ENCODE results near the gene DIS3L2.
"Not testable (repeated sequence)": the region's sequence is repeated elsewhere in the genome, so short reads cannot be mapped to it uniquely, and the experiment has no call there.

The DIS3L2 gene

DNA sequence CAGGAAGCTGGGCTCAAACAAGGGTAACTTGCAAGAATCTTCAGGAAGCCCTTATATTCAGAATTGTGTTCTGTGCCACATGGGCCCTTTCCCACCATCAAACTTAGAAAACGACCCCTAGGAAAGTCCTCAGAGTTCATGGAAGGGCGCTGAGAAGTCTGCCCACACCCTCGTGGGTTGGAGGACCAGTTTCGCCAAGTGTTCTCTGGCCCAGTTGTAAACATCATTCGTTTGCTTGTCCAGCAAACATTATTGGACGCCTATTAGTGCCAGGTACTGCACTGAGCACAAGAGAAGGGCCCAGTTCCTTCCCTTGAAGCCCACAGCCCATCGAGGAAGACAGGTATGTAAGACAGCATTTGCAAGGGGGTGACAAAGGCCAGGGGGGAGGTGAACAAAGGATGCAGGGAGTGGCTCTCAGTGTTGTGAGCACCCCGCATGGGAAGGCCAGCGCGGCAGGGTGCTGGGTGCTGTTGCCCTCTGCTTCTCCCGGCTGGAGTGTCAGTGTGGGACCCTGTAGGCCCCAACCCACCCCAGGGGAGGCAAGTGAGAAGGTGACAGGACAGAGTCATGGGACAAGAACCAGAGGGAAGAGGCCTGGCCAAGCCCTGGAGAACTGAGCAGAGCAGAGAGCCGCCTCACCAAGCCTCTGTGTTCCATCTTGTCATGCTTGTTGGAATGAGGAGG lies 356.8 kb downstream of the DIS3L2 start:
- Mint-ChIP-seq H3K4me1 (ENCODE audit: low read depth) (peaks cover 92% of the 10 kb centered on the region), H3K36me3 (ENCODE audit: low read depth) (peaks cover 13% of the 10 kb centered on the region), H3K9me3 (peaks cover 4% of the 10 kb centered on the region), H3K27ac (no peak overlapping the region), H3K4me3 (no peak overlapping the region), H3K27me3 (no peaks in the 10 kb centered on the region)

DNA sequence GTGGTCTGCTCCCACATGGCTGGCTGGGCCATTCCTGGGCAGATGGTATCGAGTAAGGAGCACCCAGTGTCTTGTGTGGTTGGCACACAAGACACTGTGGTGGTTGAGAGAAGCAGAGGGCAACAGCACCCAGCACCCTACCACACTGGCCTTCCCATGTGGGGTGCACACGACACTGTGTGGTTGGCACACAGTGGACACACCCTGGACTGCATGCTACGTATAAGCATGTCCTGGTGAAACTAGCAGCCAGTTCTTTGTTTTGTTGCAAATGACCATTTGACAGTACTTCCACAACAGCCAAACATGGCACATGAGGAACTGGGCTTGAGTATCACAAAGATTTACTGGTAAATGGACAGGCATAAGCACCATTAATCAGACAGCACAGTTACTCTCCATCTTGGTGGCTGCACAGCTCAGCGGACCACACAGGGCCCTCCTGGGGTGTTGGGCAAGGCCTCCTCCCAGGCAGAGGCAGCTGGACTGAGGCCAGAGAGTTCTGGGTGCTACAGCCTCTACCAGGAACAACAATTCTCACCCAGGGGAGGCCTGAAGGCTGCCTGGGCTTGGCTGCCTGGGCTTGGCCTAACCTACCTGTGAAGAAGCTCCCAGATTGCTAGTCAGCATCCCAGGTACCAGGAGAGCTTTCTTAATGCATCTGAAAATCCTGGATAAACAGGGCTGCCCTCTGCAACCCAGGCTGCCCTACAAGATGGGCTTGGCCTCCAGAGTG lies 357.7 kb downstream of the DIS3L2 start:
- Mint-ChIP-seq H3K27me3 (no peaks in the 10 kb centered on the region), H3K27ac (peak overlapping the region; percentile 26), H3K4me1 (ENCODE audit: low read depth) (peaks cover 89% of the 10 kb centered on the region), H3K36me3 (ENCODE audit: low read depth) (peaks cover 7% of the 10 kb centered on the region), H3K4me3 (no peak overlapping the region), H3K9me3 (no peaks in the 10 kb centered on the region)

DNA sequence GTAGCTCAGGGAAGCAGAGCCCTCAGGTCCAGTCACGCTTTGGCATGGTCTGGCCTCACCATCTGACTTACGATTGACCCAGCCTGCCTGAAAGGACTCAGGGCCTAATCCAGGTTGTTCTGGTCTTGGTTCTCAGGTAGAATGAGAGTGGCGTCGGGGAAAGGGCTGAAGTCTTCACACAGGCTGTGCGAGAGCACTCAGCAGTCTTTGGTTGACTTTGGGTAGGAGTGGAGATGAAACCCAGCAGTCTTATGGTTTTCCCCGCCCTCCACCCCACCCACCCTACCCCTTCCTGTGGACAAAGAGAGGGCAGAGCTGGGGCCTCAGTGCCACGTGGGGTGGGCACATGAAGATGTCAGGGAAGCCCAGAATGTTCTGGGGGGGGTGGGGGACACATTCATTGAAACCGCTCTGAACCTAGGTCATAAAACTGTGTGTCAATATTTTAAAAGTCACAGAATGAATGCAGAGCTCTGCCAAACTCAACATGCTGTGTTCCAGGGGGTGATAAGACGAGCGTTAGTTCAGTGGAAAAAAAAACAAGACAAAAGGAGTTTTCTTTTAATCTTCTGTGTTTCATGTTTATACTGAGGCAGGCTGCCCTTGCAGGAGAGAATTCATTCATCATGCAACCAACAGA lies 358.4 kb downstream of the DIS3L2 start:
- peaks cover 1% of the 10 kb centered on the region for H3K36me3 Mint-ChIP-seq (ENCODE audit: low read depth)
- H3K9me3 Mint-ChIP-seq: no peaks in the 10 kb centered on the region
- H3K27ac Mint-ChIP-seq: peak overlapping the region; percentile 58
- H3K27me3 Mint-ChIP-seq: no peaks in the 10 kb centered on the region
- H3K4me1 Mint-ChIP-seq (ENCODE audit: low read depth): peaks cover 83% of the 10 kb centered on the region
- no peak overlapping the region for H3K4me3 Mint-ChIP-seq

GRCh38 chr2:232320443-232320803 lies 358.9 kb downstream of the DIS3L2 start:
- no peaks in the 10 kb centered on the region for H3K36me3 Mint-ChIP-seq (ENCODE audit: low read depth)
- no peaks in the 10 kb centered on the region for H3K9me3 Mint-ChIP-seq
- no peak overlapping the region for H3K4me3 Mint-ChIP-seq
- H3K27ac Mint-ChIP-seq: peak overlapping the region; percentile 29
- no peaks in the 10 kb centered on the region for H3K27me3 Mint-ChIP-seq
- peaks cover 78% of the 10 kb centered on the region for H3K4me1 Mint-ChIP-seq (ENCODE audit: low read depth)

- H3K36me3 Mint-ChIP-seq (ENCODE audit: low read depth): no peaks in the 10 kb centered on the region
- peaks cover 69% of the 10 kb centered on the region for H3K4me1 Mint-ChIP-seq (ENCODE audit: low read depth)
Observed at GRCh38 chr2:232321156-232321816, 359.8 kb downstream of the DIS3L2 start.

GRCh38 chr2:232321817-232322559 lies 360.5 kb downstream of the DIS3L2 start:
- Mint-ChIP-seq H3K36me3 (ENCODE audit: low read depth) (no peaks in the 10 kb centered on the region), H3K27ac (peak overlapping the region; percentile 85), H3K27me3 (no peaks in the 10 kb centered on the region), H3K9me3 (no peaks in the 10 kb centered on the region), H3K4me3 (peak overlapping the region; percentile 40), H3K4me1 (ENCODE audit: low read depth) (peaks cover 62% of the 10 kb centered on the region)

More at GRCh38 chr2:232321156-232321816, 359.8 kb downstream of the DIS3L2 start:
- H3K27me3 Mint-ChIP-seq: no peaks in the 10 kb centered on the region
- peak overlapping the region; percentile 70 for H3K27ac Mint-ChIP-seq
- peak overlapping the region; percentile 26 for H3K4me3 Mint-ChIP-seq
- no peaks in the 10 kb centered on the region for H3K9me3 Mint-ChIP-seq

DNA sequence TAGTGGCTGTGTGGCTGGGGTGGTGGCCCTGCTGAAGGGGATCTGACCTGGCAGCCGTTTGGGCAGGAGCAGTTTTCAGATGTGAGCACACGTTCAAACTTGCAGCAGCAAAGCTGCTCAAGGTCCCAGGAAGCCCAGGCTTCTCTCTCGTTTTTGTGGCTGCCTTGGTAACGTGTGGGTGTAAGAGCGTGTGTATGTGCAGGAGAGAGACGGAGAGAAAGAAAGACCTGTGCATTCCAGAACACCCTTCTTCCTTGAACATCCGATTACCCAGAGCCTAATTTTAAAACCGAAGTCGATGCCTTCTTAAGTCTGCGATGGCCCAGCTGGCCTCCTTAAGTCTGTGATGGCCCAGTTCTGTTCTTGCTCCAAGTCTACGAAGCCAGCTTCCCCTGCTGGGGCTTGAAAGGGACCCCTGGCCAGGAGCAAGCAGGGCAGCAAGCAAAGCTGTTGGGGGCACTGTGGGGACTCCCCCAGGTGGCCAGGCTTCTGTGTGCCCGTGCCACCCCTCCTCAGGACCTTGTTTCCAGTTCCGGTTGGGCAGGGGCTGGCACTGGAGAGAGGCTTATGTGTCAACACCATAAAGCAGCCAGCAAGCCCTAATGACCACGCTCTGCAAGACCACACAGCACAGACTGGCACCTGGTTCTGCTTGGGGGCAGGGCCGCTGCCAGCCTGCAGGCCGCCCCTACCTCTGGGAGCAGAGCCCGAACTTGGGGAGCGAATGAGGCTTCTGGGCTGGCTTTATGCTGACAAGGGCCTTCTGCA lies 361.2 kb downstream of the DIS3L2 start:
- peaks cover 63% of the 10 kb centered on the region for H3K4me1 Mint-ChIP-seq (ENCODE audit: low read depth)
- H3K36me3 Mint-ChIP-seq (ENCODE audit: low read depth): no peaks in the 10 kb centered on the region
- H3K27ac Mint-ChIP-seq: peak overlapping the region; percentile 85
- peak overlapping the region; percentile 40 for H3K4me3 Mint-ChIP-seq
- no peaks in the 10 kb centered on the region for H3K9me3 Mint-ChIP-seq
- H3K27me3 Mint-ChIP-seq: no peaks in the 10 kb centered on the region

DNA sequence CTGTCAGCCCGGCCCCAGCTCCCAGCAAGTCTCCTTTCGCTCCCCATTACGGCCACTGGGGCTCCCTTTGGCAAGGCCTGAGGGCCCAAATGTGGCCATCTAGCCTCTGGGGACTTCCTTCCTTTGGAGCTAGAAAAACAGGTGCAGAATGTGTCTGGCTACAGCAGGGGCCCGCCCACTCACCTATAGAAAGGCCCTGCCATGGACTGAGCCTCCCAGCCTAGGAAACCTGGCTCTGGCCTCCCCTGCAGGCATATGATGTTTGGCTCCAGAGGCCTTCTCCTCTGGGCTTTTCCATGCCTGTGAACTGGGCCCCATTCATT lies 361.8 kb downstream of the DIS3L2 start:
- Mint-ChIP-seq H3K9me3 (no peaks in the 10 kb centered on the region), H3K36me3 (ENCODE audit: low read depth) (no peaks in the 10 kb centered on the region), H3K4me1 (ENCODE audit: low read depth) (peaks cover 59% of the 10 kb centered on the region), H3K27me3 (no peaks in the 10 kb centered on the region), H3K27ac (no peak overlapping the region), H3K4me3 (no peak overlapping the region)

GRCh38 chr2:232323967-232324366 lies 362.5 kb downstream of the DIS3L2 start:
- not testable (repeated sequence) for H3K4me3 Mint-ChIP-seq; H3K27me3 Mint-ChIP-seq; H3K36me3 Mint-ChIP-seq (ENCODE audit: low read depth); H3K9me3 Mint-ChIP-seq; H3K27ac Mint-ChIP-seq
- peaks cover 53% of the 10 kb centered on the region for H3K4me1 Mint-ChIP-seq (ENCODE audit: low read depth)

- H3K36me3 Mint-ChIP-seq (ENCODE audit: low read depth): no peaks in the 10 kb centered on the region
- H3K4me3 Mint-ChIP-seq: no peak overlapping the region
- no peak overlapping the region for H3K27ac Mint-ChIP-seq
- peaks cover 44% of the 10 kb centered on the region for H3K4me1 Mint-ChIP-seq (ENCODE audit: low read depth)
- no peaks in the 10 kb centered on the region for H3K9me3 Mint-ChIP-seq
- H3K27me3 Mint-ChIP-seq: no peaks in the 10 kb centered on the region
Observed at GRCh38 chr2:232324778-232325177, 363.3 kb downstream of the DIS3L2 start.

DNA sequence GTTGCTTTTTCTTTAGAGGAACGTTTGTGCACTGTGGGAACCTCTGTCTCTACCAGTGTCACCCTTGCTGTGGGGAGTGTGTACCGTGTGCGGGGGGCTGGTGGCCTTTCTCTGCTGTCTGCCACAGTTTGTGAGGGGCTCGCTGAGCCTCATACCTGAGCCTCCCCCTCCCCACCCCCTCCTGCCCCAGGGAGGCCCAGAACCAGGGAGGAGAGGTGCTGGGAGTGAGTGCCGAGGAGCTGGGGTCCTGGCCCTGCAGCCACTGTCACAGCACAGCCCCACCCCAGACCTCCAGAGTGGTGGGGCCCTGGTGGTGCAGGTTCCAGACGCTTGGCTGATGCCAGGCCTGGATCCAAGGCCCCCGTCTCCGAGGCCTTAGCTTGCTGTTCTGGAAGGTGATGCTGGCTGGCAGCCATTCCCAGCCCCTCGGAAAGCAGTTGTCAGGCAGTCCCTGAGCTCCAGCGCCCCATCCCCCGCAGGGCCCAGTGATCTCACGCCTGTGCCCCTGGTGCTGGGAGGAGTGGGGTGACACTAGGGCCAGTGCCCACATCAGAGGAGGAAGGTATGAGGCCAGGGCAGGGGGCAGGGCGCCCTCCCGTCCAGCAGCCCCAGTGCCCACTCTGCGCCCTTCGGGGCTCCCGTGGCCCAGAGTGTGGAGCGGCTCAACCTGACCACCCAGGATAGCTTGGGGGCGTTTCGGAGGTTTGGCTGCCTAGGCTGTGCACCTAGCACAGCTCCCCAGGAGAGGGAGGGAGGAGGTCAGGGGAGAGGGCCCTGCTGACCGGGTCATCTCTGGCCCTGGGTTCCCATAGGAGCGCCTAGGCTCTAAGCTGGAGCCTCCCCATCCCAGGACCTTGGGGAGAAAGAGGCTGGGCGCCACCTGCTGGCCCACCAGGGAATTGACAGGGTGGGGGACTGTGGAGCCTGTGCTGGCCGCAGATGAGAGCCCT lies 364.1 kb downstream of the DIS3L2 start:
- no peaks in the 10 kb centered on the region for H3K27me3 Mint-ChIP-seq
- peaks cover 36% of the 10 kb centered on the region for H3K4me1 Mint-ChIP-seq (ENCODE audit: low read depth)
- no peaks in the 10 kb centered on the region for H3K36me3 Mint-ChIP-seq (ENCODE audit: low read depth)
- H3K4me3 Mint-ChIP-seq: no peak overlapping the region
- H3K9me3 Mint-ChIP-seq: no peaks in the 10 kb centered on the region
- no peak overlapping the region for H3K27ac Mint-ChIP-seq

DNA sequence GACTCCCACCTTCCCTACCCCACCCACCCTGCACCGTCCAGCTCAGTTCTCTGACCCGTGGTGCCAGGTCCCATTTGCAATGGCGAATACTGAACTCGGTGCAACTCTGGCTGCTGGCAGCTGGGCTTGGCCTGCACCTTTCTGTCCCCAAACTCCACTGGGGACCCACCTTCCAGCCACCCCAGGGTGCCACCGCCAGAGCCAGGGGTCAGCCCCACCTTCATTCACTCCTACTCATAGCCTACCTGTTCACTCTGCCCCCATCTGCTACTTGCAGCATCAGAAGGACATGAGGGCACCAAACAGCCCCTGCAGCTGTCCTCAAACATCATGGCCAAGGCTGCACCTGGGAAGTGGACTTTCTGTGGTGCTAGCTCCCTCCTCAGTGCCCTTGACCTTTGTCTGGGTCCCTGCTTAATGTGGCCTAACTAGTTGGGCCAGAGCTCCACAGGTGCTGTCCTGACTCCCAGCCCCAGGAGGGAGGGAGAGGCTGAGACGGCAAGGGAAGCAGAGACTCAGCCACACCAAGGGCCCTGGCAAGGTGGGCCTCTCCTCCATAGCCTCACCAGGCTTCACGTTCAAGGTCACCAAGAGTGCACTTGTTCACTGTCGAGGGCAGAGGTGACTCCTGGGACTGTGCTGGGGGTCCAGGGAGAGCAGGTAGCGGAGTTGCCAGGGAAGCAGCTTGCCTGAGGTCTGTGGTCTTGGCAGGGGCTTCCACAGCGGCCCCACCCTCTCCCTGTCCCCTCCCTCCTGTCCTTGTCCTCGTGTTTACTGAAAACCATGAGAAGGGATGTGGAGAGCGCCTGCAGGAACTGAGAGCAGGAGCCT lies 365.0 kb downstream of the DIS3L2 start:
- peaks cover 27% of the 10 kb centered on the region for H3K4me1 Mint-ChIP-seq (ENCODE audit: low read depth)
- not testable (repeated sequence) for H3K9me3 Mint-ChIP-seq; H3K36me3 Mint-ChIP-seq (ENCODE audit: low read depth); H3K4me3 Mint-ChIP-seq; H3K27me3 Mint-ChIP-seq; H3K27ac Mint-ChIP-seq
